HG03025 (cell line): Measurements from ENCODE around the gene XPOT.
A peak's percentile ranks its signal among the peaks of the same experiment; 100 is the strongest.
"Not testable (repeated sequence)": the region's sequence is repeated elsewhere in the genome, so short reads cannot be mapped to it uniquely, and the experiment has no call there.

Experiments
- ATAC-seq: cut with Tn5 transposase; IDR thresholded peaks from one replicate; pipeline ENCODE4 v1.9.1; 2021; ENCODE audit warnings: mild to moderate bottlenecking, moderate library complexity; ENCODE audit not compliant: unreplicated experiment, low FRiP score

The XPOT gene

GRCh38 chr12:64403707-64404469, at the start of gene XPOT:
TSS of gene XPOT (plus strand) at chr12:64404392. CDS start at chr12:64410036, 5,644 bp downstream.
- ATAC-seq: peak; percentile 97

- not testable (repeated sequence) for ATAC-seq
These were observed 48.0 kb upstream of the XPOT start for GRCh38 chr12:64356209-64356608.

- not testable (repeated sequence) for ATAC-seq
These were observed 43.0 kb upstream of the XPOT start for GRCh38 chr12:64361173-64361572.

- no peak for ATAC-seq
These were observed 41.4 kb upstream of the XPOT start for GRCh38 chr12:64362721-64363305.

DNA sequence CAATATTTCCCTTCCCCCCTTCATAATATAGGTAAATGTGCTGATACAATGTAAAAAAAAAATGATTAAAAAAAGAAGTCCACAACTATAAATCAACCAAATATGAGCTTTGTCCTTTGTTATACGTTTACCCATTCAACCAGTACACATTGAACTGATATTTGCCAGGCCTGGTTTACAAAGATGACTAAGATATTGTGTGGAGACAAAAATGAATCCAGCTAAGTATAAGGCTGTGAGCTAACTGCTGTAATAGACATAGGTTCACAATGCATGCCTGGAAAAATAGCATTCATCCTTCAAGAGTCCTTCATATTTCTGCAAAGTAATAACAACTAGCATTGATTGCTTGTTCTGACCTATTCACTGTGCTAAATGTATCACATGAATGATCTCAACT, 20.5 kb upstream of the XPOT start:
- no peak for ATAC-seq

- ATAC-seq: no peak
These were observed 19.2 kb upstream of the XPOT start for GRCh38 chr12:64385019-64385418.

GRCh38 chr12:64385468-64385867, 18.7 kb upstream of the XPOT start:
- no peak for ATAC-seq

GRCh38 chr12:64387197-64387816, 16.9 kb upstream of the XPOT start:
- no peak for ATAC-seq

DNA sequence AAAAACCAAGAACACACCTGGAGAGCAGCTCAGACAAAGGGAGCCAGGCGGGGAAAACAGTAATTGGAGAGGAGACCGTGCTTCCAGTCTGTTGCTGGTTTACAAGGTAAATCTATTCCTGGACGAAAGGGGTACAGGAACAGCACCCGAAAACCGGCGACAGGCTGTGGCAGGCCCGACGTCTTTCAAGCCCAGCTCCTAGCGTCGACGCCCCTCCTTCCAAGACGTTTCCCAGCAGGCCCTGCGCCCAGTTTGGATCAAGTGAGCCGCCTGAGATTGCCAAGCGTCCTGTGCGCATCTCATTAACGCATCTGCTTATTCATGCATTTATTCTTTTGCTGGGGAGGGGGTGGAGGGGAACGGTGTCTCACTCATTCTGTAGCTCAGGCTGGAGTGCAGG, 15.0 kb upstream of the XPOT start:
- no peak for ATAC-seq

DNA sequence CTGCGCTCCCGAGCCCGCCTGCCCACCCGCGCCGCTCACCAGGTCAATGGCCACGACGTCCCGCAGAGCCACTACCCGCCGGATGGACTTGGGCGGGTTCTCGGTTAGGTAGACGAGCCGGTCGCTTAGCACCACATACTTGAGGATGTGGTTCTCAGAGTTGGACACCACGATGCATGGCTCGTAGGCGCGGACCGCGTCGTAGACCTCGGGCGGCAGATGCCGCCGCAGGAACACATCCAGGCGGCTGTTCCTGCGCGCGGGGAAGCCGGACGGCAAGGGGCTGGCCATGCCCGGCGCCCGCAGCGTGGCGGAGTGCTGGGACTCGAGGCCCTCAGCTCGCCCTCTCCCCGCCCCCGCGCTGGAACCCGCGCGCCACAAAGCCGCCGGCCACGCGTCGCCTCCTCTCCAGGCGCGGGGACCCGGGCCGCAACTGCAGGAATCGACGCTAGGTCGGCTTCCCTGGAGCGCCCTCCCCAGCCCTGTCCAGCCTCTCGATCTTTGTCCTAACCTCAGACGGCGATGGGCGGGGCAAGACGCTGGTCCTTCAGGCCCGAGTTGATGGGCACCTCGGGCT, 13.8 kb upstream of the XPOT start, which contains the start of gene C12orf56:
TSS of gene C12orf56 (minus strand) at position 484 of the 577 bp plus-strand sequence. CDS start at position 291, 193 bp downstream.
- no peak for ATAC-seq

DNA sequence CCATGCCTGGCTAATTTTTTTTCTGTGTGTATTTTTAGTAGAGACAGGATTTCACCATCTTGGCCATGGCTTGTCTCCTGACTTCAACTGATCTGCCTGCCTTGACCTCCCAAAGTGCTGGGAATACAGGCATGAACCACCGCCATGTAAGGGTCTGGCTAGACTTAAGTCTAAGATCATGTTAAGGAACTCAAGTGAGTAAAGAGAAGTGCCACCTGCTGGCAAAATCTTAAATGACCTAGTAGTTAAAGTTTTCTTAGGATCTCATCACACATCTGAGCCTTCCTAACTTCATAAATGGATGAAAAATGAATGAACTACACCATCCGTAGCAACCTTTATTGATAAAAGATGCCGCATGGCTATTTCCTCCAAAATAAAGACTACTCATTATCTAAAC, 12.0 kb upstream of the XPOT start:
- no peak for ATAC-seq

- ATAC-seq: no peak
These were observed 8.5 kb upstream of the XPOT start for GRCh38 chr12:64395739-64396138.

GRCh38 chr12:64400041-64400440, 4.2 kb upstream of the XPOT start:
- no peak for ATAC-seq

DNA sequence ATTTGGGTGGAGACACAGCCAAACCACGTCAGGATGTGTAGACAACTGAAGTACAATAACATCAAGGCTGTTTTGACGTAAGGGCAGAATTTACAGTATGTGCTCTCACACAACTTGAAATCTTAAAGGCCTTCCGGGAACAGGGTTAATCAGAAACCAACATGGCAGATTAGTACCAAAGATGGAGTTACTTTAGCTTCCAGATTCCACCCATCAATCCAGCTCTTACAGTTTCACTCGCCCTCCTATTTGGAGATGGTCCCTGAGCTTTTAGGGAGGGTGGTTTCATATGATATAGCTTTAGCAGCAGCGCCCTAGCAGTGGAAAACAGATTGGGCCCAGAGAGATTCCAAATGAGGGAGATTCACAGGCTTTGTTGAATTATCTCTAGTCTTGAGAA, 2.0 kb upstream of the XPOT start:
- no peak for ATAC-seq

GRCh38 chr12:64404470-64405256, 471 bp downstream of the XPOT start:
- ATAC-seq: peak; percentile 36

- no peak for ATAC-seq
These were observed 3.4 kb downstream of the XPOT start for GRCh38 chr12:64407342-64408223.

- ATAC-seq: no peak
These were observed 7.2 kb downstream of the XPOT start for GRCh38 chr12:64411427-64411826.

DNA sequence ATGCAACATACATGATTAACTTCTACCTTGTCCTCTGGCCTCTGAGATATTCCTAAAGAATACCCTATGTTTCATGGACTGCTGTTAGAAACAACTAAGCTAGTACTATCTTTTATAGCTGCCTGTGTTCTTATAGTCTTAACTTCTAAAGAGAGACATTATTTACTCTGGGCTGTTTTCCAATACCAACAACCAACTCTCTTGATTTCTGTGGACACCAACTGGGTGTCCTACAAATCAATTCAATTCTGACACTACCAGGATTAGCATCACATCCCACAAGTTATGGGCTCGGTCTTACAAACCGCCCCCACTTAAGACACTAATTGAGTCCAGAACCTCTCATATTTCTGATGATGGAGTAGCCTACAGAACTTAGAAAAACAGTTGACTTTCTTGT, 8.3 kb downstream of the XPOT start:
- ATAC-seq: no peak

- no peak for ATAC-seq
These were observed 9.7 kb downstream of the XPOT start for GRCh38 chr12:64413884-64414283.

GRCh38 chr12:64418209-64418608, 14.0 kb downstream of the XPOT start:
- no peak for ATAC-seq
